NCI-H2171 (cell line): ENCODE data around the gene PIK3C2G.
A peak's percentile ranks its signal among the peaks of the same experiment; 100 is the strongest.
"Not testable (repeated sequence)": the region's sequence is repeated elsewhere in the genome, so short reads cannot be mapped to it uniquely, and the experiment has no call there.

Source experiments
- DNase-seq: peaks from one replicate; lab custom pipeline; 2025; lab: John Stamatoyannopoulos, UW

PIK3C2G gene

GRCh38 chr12:18261273-18261672, at the start of gene PIK3C2G:
Gene PIK3C2G, plus strand, starts transcription at chr12:18261518. Its CDS starts 20,564 bp downstream, at chr12:18282082.
- DNase-seq: no peak

DNA sequence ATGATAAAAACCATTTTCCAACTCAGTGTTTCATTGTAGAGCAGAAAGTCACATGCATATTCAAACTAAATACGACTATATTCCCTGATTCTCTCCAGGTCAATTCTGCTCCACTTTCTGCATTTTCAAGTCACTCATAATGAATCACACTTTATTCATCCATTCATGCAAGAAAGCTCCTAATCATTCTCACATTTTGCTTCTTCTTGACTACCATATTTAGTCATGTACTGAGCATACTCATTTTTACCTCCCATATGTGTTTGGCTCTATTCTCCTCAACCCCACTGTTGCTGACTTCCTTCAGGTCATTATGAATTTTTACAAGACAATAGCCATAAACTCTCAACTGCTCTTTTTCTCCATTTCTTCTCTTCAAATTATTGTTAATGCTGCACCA, 43.4 kb upstream of the PIK3C2G start:
- no peak for DNase-seq

DNA sequence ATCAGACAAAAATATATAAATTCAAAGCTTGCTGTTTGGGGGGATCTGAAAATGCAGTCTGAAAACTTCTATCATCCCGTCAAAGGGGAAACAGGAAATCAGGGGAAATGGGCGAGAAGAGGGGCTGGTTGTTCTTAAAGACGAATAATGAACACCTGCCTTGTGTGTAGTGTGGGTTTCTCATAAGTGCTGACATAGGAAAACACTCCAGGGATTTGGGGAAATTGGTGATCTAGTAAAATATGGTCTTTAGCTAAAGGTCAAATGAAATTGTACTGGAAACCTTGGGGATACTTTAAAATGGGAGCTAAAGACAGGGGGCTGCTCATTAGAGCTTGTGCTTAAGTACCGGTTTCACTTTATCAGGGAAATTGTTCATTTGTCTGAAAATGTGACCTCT, 39.6 kb upstream of the PIK3C2G start:
- DNase-seq: no peak

- no peak for DNase-seq
These were observed 38.6 kb upstream of the PIK3C2G start for GRCh38 chr12:18222699-18223098.

- no peak for DNase-seq
These were observed 36.6 kb upstream of the PIK3C2G start for GRCh38 chr12:18224745-18225144.

GRCh38 chr12:18239526-18239925, 21.8 kb upstream of the PIK3C2G start:
- DNase-seq: no peak

GRCh38 chr12:18242380-18243089, 18.8 kb upstream of the PIK3C2G start:
- DNase-seq: no peak

GRCh38 chr12:18243238-18243637, 18.1 kb upstream of the PIK3C2G start:
- DNase-seq: no peak

GRCh38 chr12:18246066-18246465, 15.3 kb upstream of the PIK3C2G start:
- no peak for DNase-seq

DNA sequence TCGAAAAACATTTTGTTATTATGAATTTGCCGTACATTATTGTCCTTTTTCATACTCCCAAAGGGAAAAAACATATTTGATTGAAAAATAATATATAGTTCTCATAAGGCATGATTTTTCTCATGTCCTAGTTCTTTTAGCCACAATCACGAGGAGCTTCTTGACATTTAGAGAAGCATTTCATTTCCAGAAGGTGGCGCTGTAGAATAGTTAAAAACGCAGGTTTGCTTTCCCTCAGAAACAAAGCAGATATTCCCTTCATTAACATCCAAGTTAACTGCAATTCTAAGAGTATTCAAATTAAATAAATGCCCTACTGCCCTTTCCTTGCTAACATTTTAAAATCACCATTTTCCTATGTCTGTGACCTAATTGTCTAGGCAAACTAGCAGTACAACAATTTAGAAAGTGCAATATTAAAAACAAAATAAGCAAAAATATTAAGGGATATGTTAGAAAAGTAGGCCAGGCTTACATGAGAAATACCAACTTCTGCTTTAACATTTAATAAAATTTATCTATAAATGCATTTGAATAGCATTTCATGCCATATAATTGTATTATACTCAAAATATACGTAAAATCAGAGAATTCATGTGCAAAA, 10.9 kb upstream of the PIK3C2G start:
- DNase-seq: peak; percentile 26

GRCh38 chr12:18254081-18254480, 7.2 kb upstream of the PIK3C2G start:
- no peak for DNase-seq

- DNase-seq: not testable (repeated sequence)
These were observed 6.3 kb upstream of the PIK3C2G start for GRCh38 chr12:18255004-18255403.

GRCh38 chr12:18257251-18257650, 4.1 kb upstream of the PIK3C2G start:
- no peak for DNase-seq

DNA sequence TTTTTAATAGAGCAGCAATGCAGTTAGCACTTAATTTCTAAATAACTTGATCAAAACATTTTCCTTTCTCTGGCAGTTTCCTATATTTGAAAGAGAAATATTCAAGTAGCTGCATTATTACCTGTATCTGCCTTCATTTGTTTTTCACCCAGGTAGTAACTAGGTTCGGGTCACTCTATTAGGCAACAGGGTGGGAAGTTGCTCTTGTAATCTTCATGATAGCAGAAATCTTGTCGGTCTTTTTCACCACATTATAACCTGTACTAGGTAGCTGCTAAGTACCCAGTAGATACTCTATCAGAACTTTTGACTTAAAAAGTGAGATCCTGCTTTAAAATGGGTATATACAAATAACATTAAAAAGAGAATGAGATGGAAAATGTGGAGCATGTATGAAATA, 2.4 kb upstream of the PIK3C2G start:
- no peak for DNase-seq

DNA sequence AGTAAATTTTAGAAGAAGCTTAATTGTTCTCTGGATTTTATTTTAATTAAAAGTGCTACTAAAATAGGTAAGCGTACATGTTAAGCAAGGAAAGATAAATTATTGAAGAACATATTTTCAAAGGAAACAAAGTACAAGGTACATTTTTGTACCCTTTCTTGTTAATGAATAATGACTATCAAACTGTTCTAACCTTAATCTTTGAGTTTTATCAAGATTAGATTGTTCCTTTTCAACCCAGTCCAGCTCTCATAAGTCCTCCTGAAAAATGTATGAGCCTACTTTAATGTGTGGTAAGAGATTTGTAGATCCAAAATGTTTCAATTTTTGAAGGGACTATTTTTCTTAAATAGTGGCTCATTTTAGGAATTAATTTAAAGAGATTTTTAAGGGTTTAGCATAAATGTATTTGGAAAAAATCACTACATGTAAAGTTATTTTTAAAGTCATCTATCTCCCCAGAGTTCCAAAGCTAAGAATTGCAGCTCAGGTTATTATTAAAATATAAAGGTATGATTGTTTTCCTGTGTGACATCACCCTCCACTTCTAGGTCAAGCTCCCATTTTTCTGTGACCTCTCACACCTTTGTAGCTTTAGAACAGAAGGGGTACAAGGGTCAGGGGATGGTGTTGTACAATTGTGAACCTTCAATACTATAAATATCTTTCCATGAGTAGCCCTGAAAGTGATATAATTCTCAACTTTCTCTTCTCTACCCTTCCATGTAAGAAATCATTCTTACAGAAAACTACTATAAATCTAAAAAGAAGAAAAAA, 1.2 kb upstream of the PIK3C2G start:
- DNase-seq: no peak

GRCh38 chr12:18261906-18262305, 588 bp downstream of the PIK3C2G start:
- no peak for DNase-seq

DNA sequence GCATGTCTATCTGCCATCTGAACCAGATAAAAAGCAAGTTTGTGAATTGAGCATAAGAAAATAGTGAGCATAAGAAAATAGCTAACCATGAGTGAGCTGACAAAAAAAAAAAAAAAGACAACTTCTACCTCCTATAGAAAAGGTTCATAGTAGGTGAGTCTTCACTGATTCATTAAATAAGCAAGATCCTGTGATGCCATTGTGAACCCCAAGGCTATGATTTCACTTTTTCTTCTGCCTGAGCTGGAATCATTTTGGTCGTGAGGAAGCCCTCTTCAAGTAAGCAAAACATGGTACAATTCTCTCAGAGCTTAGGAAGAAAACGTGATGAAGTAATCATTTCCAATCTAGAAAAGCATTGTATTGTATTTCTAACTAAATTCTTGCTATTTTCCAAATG, 1.2 kb downstream of the PIK3C2G start:
- DNase-seq: no peak

GRCh38 chr12:18264581-18265075, 3.3 kb downstream of the PIK3C2G start:
- no peak for DNase-seq

- no peak for DNase-seq
These were observed 6.2 kb downstream of the PIK3C2G start for GRCh38 chr12:18267427-18268099.

DNA sequence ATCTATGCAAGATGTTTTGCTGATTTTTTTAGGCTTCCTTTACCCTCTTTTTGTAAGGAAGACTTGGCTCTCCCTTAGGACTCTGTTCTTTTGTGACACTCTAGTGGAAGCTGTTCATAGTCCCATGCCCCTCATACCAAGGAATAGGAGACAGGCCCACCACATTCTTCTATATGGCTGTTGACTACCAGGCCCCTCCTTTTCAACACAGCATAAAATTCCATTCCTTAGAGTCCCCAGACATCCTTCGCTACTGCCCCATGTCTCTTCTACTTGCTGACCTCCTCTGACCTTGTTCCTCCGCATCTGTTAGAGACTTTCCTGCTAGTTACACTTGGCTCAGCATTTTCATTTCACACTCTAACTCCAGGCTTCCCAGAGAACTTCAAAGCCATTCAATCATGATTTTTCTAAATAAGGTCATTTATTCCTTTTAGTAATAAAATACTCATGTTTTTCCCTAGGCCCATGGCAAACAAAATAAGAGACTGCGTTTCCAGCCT, 9.7 kb downstream of the PIK3C2G start:
- DNase-seq: no peak

GRCh38 chr12:18275981-18276380, 14.7 kb downstream of the PIK3C2G start:
- DNase-seq: no peak

DNA sequence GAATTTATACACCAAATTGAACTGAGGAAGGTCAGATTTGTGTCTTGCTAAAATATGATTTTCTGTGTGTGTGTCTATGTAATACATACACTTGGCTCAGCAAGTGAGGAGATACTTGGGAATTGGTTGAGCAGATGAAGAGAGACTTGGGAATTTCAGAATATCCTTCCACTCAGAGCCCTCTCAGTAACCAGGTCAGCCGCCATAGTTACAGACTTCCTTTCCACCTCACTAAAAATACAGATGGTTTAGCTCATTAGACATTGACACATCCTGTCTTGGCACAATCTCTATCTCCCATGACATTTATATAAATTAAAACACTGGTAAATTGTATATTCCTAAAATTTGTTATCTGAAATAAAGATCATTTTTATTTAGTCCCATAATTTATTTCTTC, 15.9 kb downstream of the PIK3C2G start:
- no peak for DNase-seq
